Testis (tissue), 2 donors: ENCODE data around the gene RAB3C.

ENCODE experiments used
- CTCF ChIP-seq, 3 experiments: fragments of 450-650 bp in 2 of 3; fragments of 200-600 bp in 1 of 3; sonication (generic) in 1 of 3; IDR thresholded peaks; one replicate each; pipeline ENCODE4 v1.5.1; 2016 to 2019; ENCODE audit warnings: antibody characterized with exemption in 3 of 3, mild to moderate bottlenecking in 2 of 3, moderate library complexity in 1 of 3
- POLR2A ChIP-seq: fragments of 450-650 bp; IDR thresholded peaks from one replicate; pipeline ENCODE4 v1.6.1; 2017; ENCODE audit warnings: antibody characterized with exemption, mild to moderate bottlenecking, moderate library complexity

GRCh38 chr5:58844395-58844794, 261.5 kb downstream of the RAB3C start:
- no peak for TF ChIP-seq CTCF (IDR thresholded peaks at IDR 0.05)
- no peak for TF ChIP-seq POLR2A
